K562 (cell line): ENCODE measurements around the gene WIPF3. TPM values are rescaled to one million over a fixed set of nuclear protein-coding genes. Genes with fewer than 3 reads are reported as not detected.
A peak's percentile ranks its signal among the peaks of the same experiment; 100 is the strongest.

Experiments
- ATAC-seq: fragments of 200-7000 bp; cut with Tn5 transposase; 3 replicates; pipeline ENCODE4 v1.9.1; 2020; ENCODE audit warnings: moderate library complexity
- BruUV-seq: library from RNA; stranded (reverse); fragments of 400-500 nt; replicated peaks from 2 replicates; lab custom pipeline; 2021; lab: Mats Ljungman, UMichigan
- CTCF ChIA-PET: fragments of 300-600 bp; formaldehyde crosslinking; extraction: SDS; loops from one replicate; lab custom pipeline; 2021; ENCODE audit warnings: low intra/inter-chr PET ratio; lab: Yijun Ruan, JAX
- POLR2A ChIA-PET: fragments of 300-600, 350-650 bp; sonication (Branson Sonifier 250); formaldehyde crosslinking; extraction: SDS; loops from one replicate; lab custom pipeline; 2021; ENCODE audit warnings: antibody characterized with exemption, inconsistent platforms; lab: Yijun Ruan, JAX
- DNase-seq, 4 experiments: peaks; one replicate each; pipeline versions ENCODE4 v3.0.0 to v3.0.0-alpha.2; 2011 to 2018; ENCODE audit warnings: low spot score in 3 of 4, mixed read lengths in 3 of 4; ENCODE audit errors: extremely low read depth in 1 of 4
- FAIRE-seq: peaks from 2 replicates; lab custom pipeline; 2011; peaks lifted over from hg19 to GRCh38; lab: Jason Lieb, UNC
- H2AFZ ChIP-seq: 2 replicates; pipeline ENCODE4 v1.6.0; 2011; ENCODE audit warnings: low read depth, low read length, control low read depth, inconsistent platforms
- H3K27ac ChIP-seq: fragments of 200-600 bp; 3 replicates; pipeline ENCODE4 v1.8.0; 2011; ENCODE audit warnings: low read depth, mild to moderate bottlenecking, control low read depth, inconsistent platforms, low read length, moderate library complexity, mixed read lengths; ENCODE audit errors: extremely low read depth
- H3K27me3 ChIP-seq, 2 experiments: fragments of 300-600 bp in 1 of 2; 2 replicates in 1 of 2; 3 replicates in 1 of 2; pipeline versions ENCODE4 v1.6.0 to v1.8.0; 2011; ENCODE audit warnings: inconsistent platforms in 2 of 2, low read length in 2 of 2, mild to moderate bottlenecking in 1 of 2, mixed read lengths in 1 of 2, moderate library complexity in 1 of 2; ENCODE audit not compliant: control insufficient read depth in 2 of 2, insufficient read depth in 2 of 2
- H3K36me3 ChIP-seq: fragments of 300-600 bp; 3 replicates; pipeline ENCODE4 v1.8.0; 2011; ENCODE audit warnings: mild to moderate bottlenecking, low read length, inconsistent platforms; ENCODE audit not compliant: control insufficient read depth, insufficient read depth
- H3K4me1 ChIP-seq, 2 experiments: fragments of 200-600 bp in 1 of 2; replicated peaks in 1 of 2; 2 replicates in 1 of 2; 3 replicates in 1 of 2; pipeline versions ENCODE4 v1.5.1 to v1.8.0; 2011; ENCODE audit warnings: inconsistent platforms in 2 of 2, low read length in 2 of 2, mild to moderate bottlenecking in 1 of 2, mixed read lengths in 1 of 2, moderate library complexity in 1 of 2; ENCODE audit not compliant: control insufficient read depth in 2 of 2, insufficient read depth in 2 of 2
- H3K4me2 ChIP-seq: 2 replicates; pipeline ENCODE4 v1.6.1; 2011; ENCODE audit warnings: low read length, control low read depth, inconsistent platforms, mixed read lengths; ENCODE audit not compliant: insufficient read depth
- H3K4me3 ChIP-seq: fragments of 200-600 bp; sonication (generic), shearing (Covaris generic); 2 replicates; pipeline ENCODE4 v1.5.1; 2016; ENCODE audit warnings: control low read depth, inconsistent platforms
- H3K79me2 ChIP-seq: fragments of 200-600 bp; 3 replicates; pipeline ENCODE4 v1.8.0; 2011; ENCODE audit warnings: low read length, inconsistent platforms; ENCODE audit not compliant: control insufficient read depth, insufficient read depth
- H3K9ac ChIP-seq, 2 experiments: 2 replicates each; pipeline versions ENCODE4 v1.6.0 to v1.6.1; 2011; ENCODE audit warnings: low read depth in 2 of 2, low read length in 2 of 2, control low read depth in 1 of 2, inconsistent platforms in 1 of 2, mild to moderate bottlenecking in 1 of 2, mixed read lengths in 1 of 2; ENCODE audit not compliant: insufficient read depth in 1 of 2
- H3K9me1 ChIP-seq: one replicate; pipeline ENCODE4 v1.6.0; 2011; ENCODE audit warnings: inconsistent platforms, mild to moderate bottlenecking, low read length, moderate library complexity; ENCODE audit not compliant: control insufficient read depth, insufficient read depth
- H3K9me3 ChIP-seq: replicated peaks from 2 replicates; pipeline ENCODE4 v1.5.1; 2011; ENCODE audit warnings: low read depth, low read length, inconsistent platforms; ENCODE audit not compliant: control insufficient read depth, insufficient read depth
- H4K20me1 ChIP-seq: replicated peaks from 2 replicates; pipeline ENCODE4 v1.6.1; 2011; ENCODE audit warnings: low read length, inconsistent platforms, mixed read lengths; ENCODE audit not compliant: control insufficient read depth, insufficient read depth
- ARID4B ChIP-seq: sonication (generic); formaldehyde crosslinking; IDR thresholded peaks from 2 replicates; pipeline ENCODE4 v1.8.0; 2022; ENCODE audit warnings: mild to moderate bottlenecking, missing genetic modification reagents
- CGGBP1 ChIP-seq: fragments of 250-450 bp; sonication (Bioruptor Pico); IDR thresholded peaks from 2 replicates; pipeline ENCODE4 v1.9.0; 2021; ENCODE audit warnings: mild to moderate bottlenecking
- GATAD2B ChIP-seq: fragments of 450-650 bp; IDR thresholded peaks from 2 replicates; pipeline ENCODE4 v1.6.1; 2017; ENCODE audit warnings: mild to moderate bottlenecking, borderline replicate concordance
- KAT2B ChIP-seq: IDR thresholded peaks from one replicate; pipeline ENCODE4 v1.6.1; 2012; ENCODE audit warnings: low read depth, mild to moderate bottlenecking, control low read depth, inconsistent platforms, low read length, moderate library complexity
- KAT8 ChIP-seq: fragments of 450-650 bp; IDR thresholded peaks from 2 replicates; pipeline ENCODE4 v1.6.1; 2016; ENCODE audit warnings: low read depth, mild to moderate bottlenecking
- NFIC ChIP-seq: fragments of 450-650 bp; IDR thresholded peaks from 2 replicates; pipeline ENCODE4 v1.6.1; 2017; ENCODE audit warnings: mild to moderate bottlenecking, inconsistent platforms
- NFIX ChIP-seq: fragments of 250-450 bp; sonication (Bioruptor Pico); IDR thresholded peaks from 2 replicates; pipeline ENCODE4 v1.4.0; 2020; ENCODE audit warnings: low read depth, mild to moderate bottlenecking, moderate library complexity
- PTBP1 ChIP-seq: fragments of 200-400 bp; formaldehyde crosslinking; IDR thresholded peaks from 2 replicates; pipeline ENCODE4 v1.6.1; 2017; ENCODE audit warnings: low read depth, low read length
- WGBS: fragments of 100-300 bp; shearing (Covaris generic); methylation state at CpG from one replicate; pipeline ENCODE4 v1.1.6; 2016; ENCODE audit warnings: low coverage, mixed read lengths; ENCODE audit not compliant: insufficient coverage; ENCODE audit errors: missing lambda C conversion rate; 5-methylcytosine and 5-hydroxymethylcytosine counted together
- in situ Hi-C: fragments of 300-500 bp; cut with MboI; formaldehyde crosslinking; loops from 4 replicates; pipeline ENCODE4 v1.15.0; 2018; ENCODE audit warnings: inconsistent platforms, mixed read lengths
- intact Hi-C: fragments of 100-400 bp; cut with micrococcal nuclease; formaldehyde crosslinking; loops from 2 replicates; pipeline ENCODE4 v1.14.2; 2022
- polyA plus RNA-seq, 8 experiments: library from polyadenylated mRNA; depleted of rRNA in 4 of 8; stranded (reverse) in 5 of 8; unstranded in 3 of 8; fragments of >200 nt; fragmentation: Nextera tagmentation in 2 of 8; fragmentation: Illumina TruSeq in 1 of 8; extraction: Ambion mirVana in 2 of 8; extraction: Trizol in 1 of 8; gene quantifications; 2 replicates each; pipeline versions ENCODE4 v1.2.1 to v1.2.3, GENCODE V29; 2011 to 2014; ENCODE audit warnings: inconsistent platforms in 1 of 8, missing spikeins in 1 of 8
- total RNA-seq, 7 experiments: library from RNA; depleted of rRNA in 6 of 7; stranded (reverse); fragments of >200 nt in 6 of 7; fragmentation: Illumina TruSeq in 2 of 7; extraction: Trizol in 2 of 7; gene quantifications; 2 replicates each; pipeline versions ENCODE4 v1.2.1 to v1.2.3, GENCODE V29; 2011 to 2021; ENCODE audit warnings: low replicate concordance in 1 of 7

WIPF3 gene
- total and polyA plus RNA-seq, 9 of the 15 experiments (the other 6 are each of a cell fraction or from before 2014, with no cell fraction given), result 0.18 to 3.2 (median 1.7) TPM

- intact Hi-C loops (no loop called here), in situ Hi-C loops (no loop called here)
- no peaks in the 10 kb centered on the region for H4K20me1 ChIP-seq
- no peaks in the 10 kb centered on the region for H3K27me3 ChIP-seq
- WGBS, result 66% methylated on average over 17 of the region's 46 CpGs
- H3K9me1 ChIP-seq, result no peaks in the 10 kb centered on the region
- H3K27ac ChIP-seq, result no peak overlapping the region
- no peaks in the 10 kb centered on the region for H3K36me3 ChIP-seq
- H2AFZ ChIP-seq, result no peak overlapping the region
- no peak for TF ChIP-seq GATAD2B
- no TSS peak for BruUV-seq
- H3K4me2 ChIP-seq, result no peak overlapping the region
- H3K4me1 ChIP-seq, result no peaks in the 10 kb centered on the region
- no peak overlapping the region for H3K9ac ChIP-seq
- CTCF ChIA-PET, result no interaction called here
- DNase-seq (no peak), FAIRE-seq (no peak), ATAC-seq (no peak)
- H3K79me2 ChIP-seq, result no peaks in the 10 kb centered on the region
- H3K4me3 ChIP-seq, result no peak overlapping the region
- POLR2A ChIA-PET, result no interaction called here
- no peaks in the 10 kb centered on the region for H3K9me3 ChIP-seq
Observed at GRCh38 chr7:29883462-29884398, 77.4 kb downstream of the WIPF3 start.

GRCh38 chr7:29884399-29885272, 78.3 kb downstream of the WIPF3 start:
- Histone ChIP-seq H3K27me3 (no peaks in the 10 kb centered on the region), H3K9me1 (no peaks in the 10 kb centered on the region), H2AFZ (no peak overlapping the region), H3K27ac (no peak overlapping the region), H3K9me3 (no peaks in the 10 kb centered on the region), H4K20me1 (no peaks in the 10 kb centered on the region), H3K4me1 (no peaks in the 10 kb centered on the region), H3K9ac (no peak overlapping the region), H3K36me3 (no peaks in the 10 kb centered on the region), H3K4me2 (no peak overlapping the region), H3K79me2 (no peaks in the 10 kb centered on the region), H3K4me3 (no peak overlapping the region)
- BruUV-seq, result no TSS peak
- in situ Hi-C loops (no loop called here), intact Hi-C loops (no loop called here)
- DNase-seq (no peak), FAIRE-seq (no peak), ATAC-seq (no peak)
- ChIA-PET CTCF (no interaction called here), POLR2A (interaction anchor here (0.8 kb wide), 1 partner anchor 263 kb away, joined by 3 read pairs; no protein-coding TSS in a partner anchor)
- TF ChIP-seq CGGBP1 (CRISPR knock-in tag), result no peak
- 0 out of 2 replicates have a peak, but pooled peaks have one; percentile 6 for TF ChIP-seq NFIX (CRISPR knock-in tag)
- TF ChIP-seq ARID4B (CRISPR knock-in tag), result no peak
- TF ChIP-seq KAT8, result no peak
- peak; percentile 70 for TF ChIP-seq NFIC
- no peak for TF ChIP-seq PTBP1
- TF ChIP-seq KAT2B, result no peak
- WGBS, result 72% methylated on average over 19 of the region's 28 CpGs
